ENCODE measurements around the gene VTA1.
"Not testable (repeated sequence)": the region's sequence is repeated elsewhere in the genome, so short reads cannot be mapped to it uniquely, and the experiment has no call there.

DNA sequence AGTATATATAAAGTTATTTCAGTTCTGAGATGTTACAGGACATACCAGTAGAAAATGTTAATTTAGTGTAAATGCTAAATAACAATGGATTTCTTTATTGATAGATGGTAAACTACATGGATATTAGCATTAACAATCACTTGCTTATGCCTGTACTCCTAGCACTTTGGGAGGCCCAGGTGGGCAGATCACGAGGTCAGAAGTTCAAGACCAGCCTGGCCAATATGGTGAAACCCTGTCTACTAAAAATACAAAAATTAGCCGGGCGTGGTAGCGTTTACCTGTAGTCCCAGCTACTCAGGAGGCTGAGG, 9.7 kb downstream of the VTA1 start:
- TF ChIP-seq, protein P1, sequence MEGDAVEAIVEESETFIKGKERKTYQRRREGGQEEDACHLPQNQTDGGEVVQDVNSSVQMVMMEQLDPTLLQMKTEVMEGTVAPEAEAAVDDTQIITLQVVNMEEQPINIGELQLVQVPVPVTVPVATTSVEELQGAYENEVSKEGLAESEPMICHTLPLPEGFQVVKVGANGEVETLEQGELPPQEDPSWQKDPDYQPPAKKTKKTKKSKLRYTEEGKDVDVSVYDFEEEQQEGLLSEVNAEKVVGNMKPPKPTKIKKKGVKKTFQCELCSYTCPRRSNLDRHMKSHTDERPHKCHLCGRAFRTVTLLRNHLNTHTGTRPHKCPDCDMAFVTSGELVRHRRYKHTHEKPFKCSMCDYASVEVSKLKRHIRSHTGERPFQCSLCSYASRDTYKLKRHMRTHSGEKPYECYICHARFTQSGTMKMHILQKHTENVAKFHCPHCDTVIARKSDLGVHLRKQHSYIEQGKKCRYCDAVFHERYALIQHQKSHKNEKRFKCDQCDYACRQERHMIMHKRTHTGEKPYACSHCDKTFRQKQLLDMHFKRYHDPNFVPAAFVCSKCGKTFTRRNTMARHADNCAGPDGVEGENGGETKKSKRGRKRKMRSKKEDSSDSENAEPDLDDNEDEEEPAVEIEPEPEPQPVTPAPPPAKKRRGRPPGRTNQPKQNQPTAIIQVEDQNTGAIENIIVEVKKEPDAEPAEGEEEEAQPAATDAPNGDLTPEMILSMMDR (IDR thresholded peaks at IDR 0.05): peak; percentile 32; the same call in 1 of the 2 replicates
- not testable (repeated sequence) for TF ChIP-seq POLR2AphosphoS5, TCF7L2 (IDR thresholded peaks at IDR 0.05; ENCODE audit: low read depth, low read length)
